Measurements from ENCODE around the gene STARD3NL. TPM values are rescaled to one million over a fixed set of nuclear protein-coding genes. Genes with fewer than 3 reads are reported as not detected.
"Not testable (repeated sequence)": the region's sequence is repeated elsewhere in the genome, so short reads cannot be mapped to it uniquely, and the experiment has no call there.

The STARD3NL gene
- total RNA-seq, 1 donor: 99.3 TPM

DNA sequence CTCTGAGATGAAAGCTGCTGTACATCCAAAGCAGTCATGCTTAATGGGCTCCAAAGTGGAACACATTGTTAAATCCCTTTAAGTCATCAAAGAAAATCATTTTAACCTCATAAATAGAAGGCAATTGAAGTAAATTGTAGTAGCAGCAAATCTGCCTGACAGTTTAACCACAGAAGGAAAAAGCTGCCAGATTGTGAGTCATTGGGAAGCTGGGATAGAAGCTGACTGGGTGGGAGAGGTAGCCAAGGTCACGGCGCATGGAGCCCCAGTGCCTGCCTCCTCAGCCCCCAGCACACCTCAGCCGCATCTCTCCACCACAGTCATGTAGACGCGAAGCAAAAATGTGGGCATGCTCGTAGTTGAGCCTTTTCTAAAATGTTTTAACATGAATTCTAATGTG is 51.3 kb downstream of the STARD3NL start:
- TF ChIP-seq, protein P1, sequence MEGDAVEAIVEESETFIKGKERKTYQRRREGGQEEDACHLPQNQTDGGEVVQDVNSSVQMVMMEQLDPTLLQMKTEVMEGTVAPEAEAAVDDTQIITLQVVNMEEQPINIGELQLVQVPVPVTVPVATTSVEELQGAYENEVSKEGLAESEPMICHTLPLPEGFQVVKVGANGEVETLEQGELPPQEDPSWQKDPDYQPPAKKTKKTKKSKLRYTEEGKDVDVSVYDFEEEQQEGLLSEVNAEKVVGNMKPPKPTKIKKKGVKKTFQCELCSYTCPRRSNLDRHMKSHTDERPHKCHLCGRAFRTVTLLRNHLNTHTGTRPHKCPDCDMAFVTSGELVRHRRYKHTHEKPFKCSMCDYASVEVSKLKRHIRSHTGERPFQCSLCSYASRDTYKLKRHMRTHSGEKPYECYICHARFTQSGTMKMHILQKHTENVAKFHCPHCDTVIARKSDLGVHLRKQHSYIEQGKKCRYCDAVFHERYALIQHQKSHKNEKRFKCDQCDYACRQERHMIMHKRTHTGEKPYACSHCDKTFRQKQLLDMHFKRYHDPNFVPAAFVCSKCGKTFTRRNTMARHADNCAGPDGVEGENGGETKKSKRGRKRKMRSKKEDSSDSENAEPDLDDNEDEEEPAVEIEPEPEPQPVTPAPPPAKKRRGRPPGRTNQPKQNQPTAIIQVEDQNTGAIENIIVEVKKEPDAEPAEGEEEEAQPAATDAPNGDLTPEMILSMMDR (IDR thresholded peaks at IDR 0.05; ENCODE audit: insufficient read depth, low read depth, low read length): no peak
- DNase-seq (ENCODE audit: low read depth): peak; percentile 55
- H3K4me3 ChIP-seq (ENCODE audit: low read depth, low read length): no peak overlapping the region

- peak; percentile 40 for DNase-seq (ENCODE audit: low read depth)
- no peak overlapping the region for H3K4me3 ChIP-seq (ENCODE audit: low read depth, low read length)
- TF ChIP-seq, protein P1 (IDR thresholded peaks at IDR 0.05; ENCODE audit: insufficient read depth, low read depth, low read length): no peak
These were observed 52.0 kb downstream of the STARD3NL start for GRCh38 chr7:38229884-38230642.

GRCh38 chr7:38232502-38233366 is 54.7 kb downstream of the STARD3NL start:
- peak; percentile 23 for DNase-seq (ENCODE audit: low read depth)
- TF ChIP-seq, protein P1 (IDR thresholded peaks at IDR 0.05; ENCODE audit: insufficient read depth, low read depth, low read length): no peak
- no peak overlapping the region for H3K4me3 ChIP-seq (ENCODE audit: low read depth, low read length)

GRCh38 chr7:38234759-38235158 is 56.7 kb downstream of the STARD3NL start:
- not testable (repeated sequence) for H3K4me3 ChIP-seq (ENCODE audit: low read depth, low read length)

GRCh38 chr7:38235606-38236005 is 57.6 kb downstream of the STARD3NL start:
- H3K4me3 ChIP-seq (ENCODE audit: low read depth, low read length): no peak overlapping the region
- no peak for DNase-seq (ENCODE audit: low read depth)
- TF ChIP-seq, protein P1 (IDR thresholded peaks at IDR 0.05; ENCODE audit: insufficient read depth, low read depth, low read length): no peak

More at GRCh38 chr7:38234759-38235158, 56.7 kb downstream of the STARD3NL start:
- not testable (repeated sequence) for DNase-seq (ENCODE audit: low read depth)

DNA sequence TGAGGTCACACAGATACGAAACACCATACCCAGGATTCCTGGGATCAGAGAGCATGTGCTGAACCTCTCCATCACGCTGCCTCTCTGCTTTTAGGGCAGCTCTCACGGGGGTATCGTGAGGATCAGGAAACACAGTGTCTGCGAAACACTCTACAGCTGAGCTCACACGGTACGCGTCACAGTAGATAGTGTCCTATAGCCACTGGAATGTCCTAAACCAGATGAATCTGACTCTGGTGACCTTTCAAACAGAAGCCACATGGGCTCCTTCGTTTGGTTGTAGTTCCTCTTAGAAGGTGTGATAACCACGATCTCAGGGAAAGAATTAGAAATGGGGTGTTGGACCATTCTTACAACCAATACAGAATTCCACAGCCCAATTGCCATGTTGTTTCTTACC is 61.1 kb downstream of the STARD3NL start:
- not testable (repeated sequence) for H3K4me3 ChIP-seq (ENCODE audit: low read depth, low read length); DNase-seq (ENCODE audit: low read depth)

DNA sequence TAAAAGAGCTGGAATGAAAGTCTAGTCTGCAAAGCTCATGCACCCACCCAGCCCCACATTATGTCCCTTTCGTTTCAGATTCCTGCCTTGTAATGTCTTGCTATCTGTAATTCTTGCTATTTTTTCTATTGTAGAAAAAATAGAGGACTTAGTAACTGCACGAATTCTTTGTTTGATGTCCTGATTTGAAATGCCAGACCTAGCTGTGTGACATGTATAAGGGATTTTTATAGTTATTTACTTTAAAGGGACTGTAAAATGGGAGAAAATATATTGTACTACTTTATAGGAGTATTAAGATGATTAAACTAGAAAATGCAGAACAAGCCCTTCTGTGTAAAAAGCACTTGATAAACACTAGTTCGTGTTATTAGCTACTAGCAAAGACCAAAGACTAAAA is 63.0 kb downstream of the STARD3NL start:
- TF ChIP-seq, protein P1 (IDR thresholded peaks at IDR 0.05; ENCODE audit: insufficient read depth, low read depth, low read length): no peak
- H3K4me3 ChIP-seq (ENCODE audit: low read depth, low read length): no peak overlapping the region
- no peak for DNase-seq (ENCODE audit: low read depth)

Measured in fibroblast of villous mesenchyme (primary cell).